NK-92 (cell line): ENCODE results near the gene CEP170B.

Source experiments
- DNase-seq: peaks from one replicate; lab custom pipeline; 2025; ENCODE audit not compliant: unreplicated experiment; lab: John Stamatoyannopoulos, UW

Gene CEP170B

GRCh38 chr14:104866451-104867370, 1.6 kb downstream of the CEP170B start:
- no peak for DNase-seq

- DNase-seq, result no peak
Measured at GRCh38 chr14:104867371-104868059, 2.4 kb downstream of the CEP170B start.

DNA sequence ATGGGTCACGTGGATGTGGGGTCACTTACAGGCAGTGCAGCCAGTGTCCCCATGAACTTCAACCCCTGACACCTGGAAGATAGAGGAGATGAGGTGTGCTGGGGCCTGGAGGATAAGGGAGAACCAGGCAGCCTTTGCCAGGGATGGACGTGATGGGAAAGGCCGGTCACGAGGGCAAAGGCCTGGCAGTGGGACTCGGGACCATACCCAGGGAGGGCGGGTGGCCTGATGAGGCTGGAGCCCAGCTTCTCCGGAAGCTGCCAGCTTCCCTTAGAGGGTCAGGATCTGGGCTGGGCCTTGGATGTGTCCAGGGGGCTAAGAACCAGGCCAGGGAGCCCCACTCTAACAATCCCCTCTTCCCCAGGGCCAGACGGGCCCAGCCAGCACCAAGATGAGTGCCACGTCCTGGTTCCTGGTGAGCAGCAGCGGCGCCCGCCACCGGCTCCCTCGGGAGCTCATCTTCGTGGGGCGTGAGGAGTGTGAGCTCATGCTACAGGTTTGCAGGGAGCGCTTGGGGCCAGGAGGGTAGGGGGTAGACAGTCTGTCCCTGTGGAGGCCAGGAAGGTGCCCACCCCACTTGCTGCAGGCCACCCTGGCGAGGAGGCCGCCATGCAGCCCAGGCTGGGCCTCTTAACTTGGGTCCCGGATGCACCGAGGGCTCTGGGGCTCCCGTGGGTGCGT, 3.1 kb downstream of the CEP170B start:
- no peak for DNase-seq

DNA sequence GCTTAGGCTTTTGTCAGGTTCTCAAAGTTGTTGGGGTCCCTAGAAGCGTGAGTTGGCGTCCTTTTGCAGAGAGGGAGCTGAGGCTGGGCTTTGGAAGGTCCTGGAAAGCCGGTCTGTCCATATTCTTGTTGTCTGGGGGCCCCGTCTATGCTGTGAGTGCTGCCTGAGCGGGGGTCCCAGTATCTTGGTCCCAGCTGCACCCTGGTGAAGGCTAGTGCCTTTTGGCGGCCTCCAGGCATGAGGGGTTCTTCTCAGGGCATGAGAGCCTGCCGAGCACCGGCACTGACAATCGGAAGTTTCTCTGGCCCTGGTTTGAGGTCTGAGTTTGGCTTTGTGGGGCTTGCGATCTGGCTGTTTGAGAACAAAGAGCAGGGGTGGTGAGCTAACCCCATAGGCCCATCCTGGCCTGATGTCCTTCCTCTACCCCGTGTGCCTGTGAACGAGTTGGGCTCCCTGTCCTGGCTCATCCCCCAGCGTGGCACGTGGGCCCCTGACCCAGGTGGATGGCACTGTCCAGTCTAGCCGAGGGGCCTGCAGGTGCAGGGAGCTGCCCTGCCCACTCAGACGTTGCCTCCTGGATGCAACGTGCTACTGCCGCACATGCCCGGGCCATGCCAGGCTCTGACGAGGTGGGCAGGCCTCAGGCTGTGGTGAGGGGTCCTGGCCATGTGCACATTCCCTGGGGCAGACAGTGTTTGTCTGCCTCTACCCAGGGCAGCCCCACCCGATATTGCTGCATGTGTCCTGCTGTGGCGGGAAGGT, 3.9 kb downstream of the CEP170B start:
- no peak for DNase-seq

GRCh38 chr14:104869669-104870367, 4.8 kb downstream of the CEP170B start:
- DNase-seq, result no peak

- no peak for DNase-seq
Measured at GRCh38 chr14:104870368-104871144, 5.5 kb downstream of the CEP170B start.

- no peak for DNase-seq
Measured at GRCh38 chr14:104871145-104871655, 6.1 kb downstream of the CEP170B start.

- DNase-seq, result no peak
Measured at GRCh38 chr14:104871656-104872468, 6.8 kb downstream of the CEP170B start.

- DNase-seq, result no peak
Measured at GRCh38 chr14:104872469-104873341, 7.6 kb downstream of the CEP170B start.

DNA sequence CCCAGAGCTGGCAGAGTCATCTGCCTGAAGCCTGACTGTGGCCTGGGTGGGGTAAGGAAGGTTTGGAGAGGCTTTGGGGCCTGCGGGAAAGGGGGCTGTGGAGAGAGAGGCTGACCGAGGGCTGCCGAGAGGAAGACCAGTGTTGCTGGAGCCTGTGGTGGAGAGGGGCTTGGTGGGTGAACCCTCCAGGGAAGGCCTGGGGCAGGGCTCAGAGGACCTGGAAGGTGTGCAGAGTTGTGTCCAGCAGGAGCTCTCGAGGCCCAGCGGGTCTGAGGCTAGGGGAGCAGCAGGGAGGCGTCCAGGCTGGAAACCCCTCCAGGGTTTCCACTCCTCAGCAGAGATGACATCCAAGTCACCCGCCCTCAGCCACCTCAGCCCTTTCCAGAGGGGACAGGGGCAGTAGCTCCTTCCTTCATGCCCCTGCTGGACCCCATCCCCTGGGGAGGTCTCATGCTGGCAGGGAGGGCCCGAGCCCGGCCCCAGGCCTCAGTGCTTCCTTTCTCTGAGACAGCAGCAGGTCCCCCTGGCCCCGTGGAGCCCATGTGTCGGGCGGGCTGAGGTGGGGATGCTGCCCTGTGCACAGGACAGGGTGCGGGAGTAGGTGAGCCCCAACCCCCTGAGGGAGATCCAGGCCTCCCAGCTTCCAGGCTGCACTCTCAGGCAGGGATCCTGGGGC, 8.4 kb downstream of the CEP170B start:
- no peak for DNase-seq

DNA sequence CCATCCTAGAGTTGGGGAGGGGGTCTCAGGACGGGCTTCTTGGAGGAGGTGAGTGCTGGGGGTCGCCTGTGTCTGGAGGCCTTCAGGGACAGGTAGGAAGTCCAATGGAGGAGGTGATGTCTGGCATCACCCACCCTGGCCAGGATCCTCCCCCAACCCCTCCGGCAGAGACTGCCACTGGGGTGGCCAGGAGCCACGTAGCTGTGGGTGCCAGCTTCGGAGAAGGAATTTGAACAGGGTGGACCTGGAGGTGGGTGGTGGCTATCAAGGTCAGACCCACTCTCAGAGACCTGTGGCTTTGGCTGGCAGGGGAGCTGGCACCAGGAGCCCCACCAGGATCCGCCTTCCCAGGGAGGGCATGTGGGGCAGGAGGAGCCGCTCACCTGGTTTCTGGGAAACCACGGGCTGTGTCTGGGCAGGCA, 9.1 kb downstream of the CEP170B start:
- DNase-seq, result no peak

DNA sequence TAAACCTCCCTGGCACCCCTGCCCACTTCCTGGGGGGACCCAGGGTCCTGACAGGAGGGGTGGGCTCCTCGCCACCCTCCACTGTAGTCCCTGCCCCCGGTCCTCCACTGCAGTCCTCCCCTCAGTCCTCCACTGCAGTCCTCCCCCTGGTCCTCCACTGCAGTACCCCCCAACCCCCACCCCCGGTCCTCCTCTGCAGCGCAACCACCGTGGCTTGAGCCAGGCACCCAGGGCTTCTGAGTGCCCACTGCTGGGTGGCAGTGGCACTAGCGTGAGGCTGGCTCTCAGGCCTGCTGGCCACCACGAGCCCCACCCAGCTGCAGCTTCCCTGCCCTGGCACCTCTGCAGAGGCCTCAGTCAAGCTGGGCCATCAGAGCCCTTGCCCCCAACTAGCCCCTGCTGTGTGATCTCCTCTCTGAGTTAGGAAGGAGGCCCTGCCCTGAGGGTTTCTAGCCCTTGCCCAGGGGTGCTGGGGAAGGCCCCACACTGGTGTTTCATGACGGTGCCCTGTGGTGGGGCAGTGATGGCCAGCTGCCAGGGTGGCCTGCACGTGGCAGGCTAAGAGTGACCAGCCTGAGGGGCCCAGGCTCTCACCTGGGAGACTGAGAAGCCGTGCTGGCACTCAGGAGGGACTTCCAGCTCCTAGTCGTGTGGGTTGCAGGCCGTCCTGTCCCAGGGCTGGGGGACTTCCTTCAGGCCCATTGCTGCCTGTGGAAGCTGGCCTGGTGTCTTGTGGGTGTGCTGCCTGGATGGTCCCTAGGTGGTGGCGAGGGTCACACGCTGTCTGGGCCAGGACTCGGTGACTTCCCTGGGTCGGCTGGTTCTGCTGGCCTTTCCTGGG, 9.7 kb downstream of the CEP170B start:
- DNase-seq, result no peak

DNA sequence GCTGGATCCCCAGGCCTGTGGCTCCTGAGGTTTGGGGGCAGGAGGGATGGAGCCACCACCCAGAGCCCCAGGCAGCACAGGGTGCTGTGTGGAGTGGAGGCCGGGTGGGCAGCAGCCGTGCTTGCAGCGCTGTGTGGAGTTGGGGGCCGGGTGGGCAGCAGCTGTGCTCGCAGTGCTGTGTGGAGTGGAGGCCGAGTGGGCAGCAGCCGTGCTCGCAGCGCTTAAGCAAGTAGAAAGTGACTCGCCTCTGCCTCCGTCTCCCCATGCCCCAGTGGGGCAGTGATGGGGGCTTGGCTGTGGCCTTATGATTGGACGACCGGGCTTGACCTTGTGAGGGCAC, 10.3 kb downstream of the CEP170B start:
- DNase-seq, result no peak

- DNase-seq, result no peak
Measured at GRCh38 chr14:104875811-104876210, 10.7 kb downstream of the CEP170B start.

GRCh38 chr14:104876251-104876699, 11.2 kb downstream of the CEP170B start:
- DNase-seq, result no peak
